Globus pallidus (tissue), 1 donor: ENCODE results near the gene CBS.
A peak's percentile ranks its signal among the peaks of the same experiment; 100 is the strongest.
"Not testable (repeated sequence)": the region's sequence is repeated elsewhere in the genome, so short reads cannot be mapped to it uniquely, and the experiment has no call there.

Experiments used
- DNase-seq: peaks from one replicate; pipeline ENCODE4 v3.0.0-alpha.2; 2015; ENCODE audit warnings: low spot score

The CBS gene

GRCh38 chr21:43068065-43068464, 7.6 kb downstream of the CBS start:
- not testable (repeated sequence) for DNase-seq

GRCh38 chr21:43066690-43067089, 8.9 kb downstream of the CBS start:
- DNase-seq: not testable (repeated sequence)

- DNase-seq: not testable (repeated sequence)
Measured at GRCh38 chr21:43065991-43066390, 9.6 kb downstream of the CBS start.

GRCh38 chr21:43064265-43064917, 11.2 kb downstream of the CBS start:
- DNase-seq: not testable (repeated sequence)

GRCh38 chr21:43062955-43063664, 12.5 kb downstream of the CBS start:
- DNase-seq: not testable (repeated sequence)

GRCh38 chr21:43053112-43053511, 22.5 kb downstream of the CBS start:
- not testable (repeated sequence) for DNase-seq

- DNase-seq: not testable (repeated sequence)
Measured at GRCh38 chr21:43045876-43046821, 29.5 kb downstream of the CBS start.

GRCh38 chr21:43045165-43045875, 30.3 kb downstream of the CBS start:
- DNase-seq: not testable (repeated sequence)

GRCh38 chr21:43044547-43044946, 31.1 kb downstream of the CBS start:
- DNase-seq: not testable (repeated sequence)

GRCh38 chr21:43043291-43043690, 32.3 kb downstream of the CBS start:
- not testable (repeated sequence) for DNase-seq

- DNase-seq: not testable (repeated sequence)
Measured at GRCh38 chr21:43042169-43042568, 33.5 kb downstream of the CBS start.

GRCh38 chr21:43038659-43039044, 37.0 kb downstream of the CBS start:
- not testable (repeated sequence) for DNase-seq

GRCh38 chr21:43037918-43038658, 37.5 kb downstream of the CBS start:
- not testable (repeated sequence) for DNase-seq

- DNase-seq: not testable (repeated sequence)
Measured at GRCh38 chr21:43036889-43037288, 38.7 kb downstream of the CBS start.

- DNase-seq: no peak
Measured at GRCh38 chr21:43034826-43035225, 40.8 kb downstream of the CBS start.

- DNase-seq: no peak
Measured at GRCh38 chr21:43034101-43034500, 41.5 kb downstream of the CBS start.

GRCh38 chr21:43031121-43031619, 44.5 kb downstream of the CBS start:
- DNase-seq: peak; percentile 6

GRCh38 chr21:43029785-43030184, 45.9 kb downstream of the CBS start:
- DNase-seq: no peak

- DNase-seq: peak; percentile 15
Measured at GRCh38 chr21:43027846-43028731, 47.5 kb downstream of the CBS start.
